Measurements from ENCODE around the gene EDEM3. TPM values are rescaled to one million over a fixed set of nuclear protein-coding genes. Genes with fewer than 3 reads are reported as not detected.
A peak's percentile ranks its signal among the peaks of the same experiment; 100 is the strongest.

The EDEM3 gene
- polyA plus RNA-seq, 3 donors = 15.5 to 21.9 (median 18.0) TPM

DNA sequence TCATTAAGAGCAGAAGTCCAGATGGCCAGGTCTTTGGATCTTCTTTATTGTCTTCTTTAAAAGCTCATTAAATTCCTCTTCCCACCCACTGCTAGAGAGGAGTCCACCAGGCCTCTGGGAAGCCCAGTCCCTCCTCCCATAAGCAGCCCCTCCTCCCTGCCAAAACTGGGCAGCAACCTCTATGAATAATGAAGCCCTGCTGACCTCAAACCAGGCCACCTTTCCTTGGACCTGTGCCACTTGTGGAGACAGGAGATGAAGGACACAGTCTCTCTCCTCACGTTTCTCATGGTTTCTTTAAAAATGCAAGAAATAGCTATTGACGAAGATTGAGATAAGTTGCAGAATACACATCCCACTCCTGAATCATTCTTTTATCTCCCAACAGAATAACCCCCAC, 112.8 kb downstream of the EDEM3 start:
- peaks cover 2 to 8% (median 4%) of the 10 kb centered on the region in 3 donors for H3K27me3 Mint-ChIP-seq (ENCODE audit: low read depth in 3 of 3)
- H3K9me3 Mint-ChIP-seq = peaks cover 0 to 8% (median 3%) of the 10 kb centered on the region in 7 donors
- Histone ChIP-seq H3K79me2 (ENCODE audit: insufficient read depth, low read length) (no peaks in the 10 kb centered on the region), H3K9ac (ENCODE audit: insufficient read depth, low read length, poor library complexity, severe bottlenecking) (no peak overlapping the region), H3K4me2 (replicated peaks; ENCODE audit: extremely low read depth, low read length, poor library complexity, severe bottlenecking) (no peak overlapping the region), H3K27ac (ENCODE audit: low read depth in 1 of 2, low read length in 2 of 2) (no peak overlapping the region), H2AFZ (ENCODE audit: insufficient read depth, low read depth, low read length, poor library complexity, severe bottlenecking) (no peak overlapping the region), H3K4me1 (ENCODE audit: control insufficient read depth in 1 of 2, insufficient read depth in 2 of 2, low read length in 2 of 2) (peaks cover 13 to 21% of the 10 kb centered on the region in 2 donors), H3K27me3 (ENCODE audit: control insufficient read depth in 2 of 2, insufficient read depth in 2 of 2, low read length in 2 of 2) (no peaks in the 10 kb centered on the region), H3K4me3 (replicated peaks in 1 of 3; ENCODE audit: low read depth in 2 of 3, low read length in 3 of 3) (no peak overlapping the region), H4K20me1 (ENCODE audit: insufficient read depth, low read length) (no peaks in the 10 kb centered on the region), H3K36me3 (replicated peaks in 1 of 2; ENCODE audit: control insufficient read depth in 1 of 2, insufficient read depth in 2 of 2, low read length in 2 of 2) (no peaks in the 10 kb centered on the region), H3K9me3 (replicated peaks in 1 of 2; ENCODE audit: control insufficient read depth in 1 of 2, insufficient read depth in 1 of 2, low read length in 2 of 2) (no peaks in the 10 kb centered on the region)
- H3K4me3 Mint-ChIP-seq = no peak overlapping the region
- 100% methylated on average over 1 of the region's 2 CpGs for WGBS (ENCODE audit: insufficient coverage)
- TF ChIP-seq, protein P1, sequence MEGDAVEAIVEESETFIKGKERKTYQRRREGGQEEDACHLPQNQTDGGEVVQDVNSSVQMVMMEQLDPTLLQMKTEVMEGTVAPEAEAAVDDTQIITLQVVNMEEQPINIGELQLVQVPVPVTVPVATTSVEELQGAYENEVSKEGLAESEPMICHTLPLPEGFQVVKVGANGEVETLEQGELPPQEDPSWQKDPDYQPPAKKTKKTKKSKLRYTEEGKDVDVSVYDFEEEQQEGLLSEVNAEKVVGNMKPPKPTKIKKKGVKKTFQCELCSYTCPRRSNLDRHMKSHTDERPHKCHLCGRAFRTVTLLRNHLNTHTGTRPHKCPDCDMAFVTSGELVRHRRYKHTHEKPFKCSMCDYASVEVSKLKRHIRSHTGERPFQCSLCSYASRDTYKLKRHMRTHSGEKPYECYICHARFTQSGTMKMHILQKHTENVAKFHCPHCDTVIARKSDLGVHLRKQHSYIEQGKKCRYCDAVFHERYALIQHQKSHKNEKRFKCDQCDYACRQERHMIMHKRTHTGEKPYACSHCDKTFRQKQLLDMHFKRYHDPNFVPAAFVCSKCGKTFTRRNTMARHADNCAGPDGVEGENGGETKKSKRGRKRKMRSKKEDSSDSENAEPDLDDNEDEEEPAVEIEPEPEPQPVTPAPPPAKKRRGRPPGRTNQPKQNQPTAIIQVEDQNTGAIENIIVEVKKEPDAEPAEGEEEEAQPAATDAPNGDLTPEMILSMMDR (IDR thresholded peaks at IDR 0.05) = no peak
- no peaks in the 10 kb centered on the region for H3K36me3 Mint-ChIP-seq
- intact Hi-C loops (cut with micrococcal nuclease) = no loop called here
- DNase-seq = no peak
- H3K4me1 Mint-ChIP-seq = peaks cover 39% of the 10 kb centered on the region
- H3K27ac Mint-ChIP-seq = peak overlapping the region in 1 of 7 donors; percentile 15

DNA sequence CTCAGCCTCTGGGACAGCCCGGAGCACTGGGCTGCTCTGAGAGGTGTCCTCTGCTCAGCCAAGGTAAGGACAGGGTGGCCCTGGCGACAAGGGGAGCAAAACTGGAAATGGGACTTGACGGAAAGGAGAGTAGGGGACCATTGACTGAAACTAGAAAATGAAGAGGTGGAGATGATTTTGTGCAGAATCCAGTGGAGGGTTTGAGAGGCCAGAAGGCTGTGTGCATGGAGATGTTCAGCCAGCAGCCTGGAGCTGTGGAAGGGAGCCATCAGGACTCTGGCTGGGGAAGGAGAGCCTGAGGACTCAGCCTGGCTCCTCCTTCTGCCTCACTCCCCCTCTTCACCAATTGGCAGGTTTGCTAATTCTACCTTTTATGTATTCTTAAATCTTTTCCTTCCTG, 114.2 kb downstream of the EDEM3 start:
- H3K36me3 Mint-ChIP-seq = no peaks in the 10 kb centered on the region
- H3K4me1 Mint-ChIP-seq = peaks cover 42% of the 10 kb centered on the region
- Histone ChIP-seq H2AFZ (ENCODE audit: insufficient read depth, low read depth, low read length, poor library complexity, severe bottlenecking) (no peak overlapping the region), H3K27me3 (ENCODE audit: control insufficient read depth in 2 of 2, insufficient read depth in 2 of 2, low read length in 2 of 2) (no peaks in the 10 kb centered on the region), H3K4me1 (ENCODE audit: control insufficient read depth in 1 of 2, insufficient read depth in 2 of 2, low read length in 2 of 2) (peaks cover 13 to 21% of the 10 kb centered on the region in 2 donors), H3K9ac (ENCODE audit: insufficient read depth, low read length, poor library complexity, severe bottlenecking) (no peak overlapping the region), H3K9me3 (replicated peaks in 1 of 2; ENCODE audit: control insufficient read depth in 1 of 2, insufficient read depth in 1 of 2, low read length in 2 of 2) (peaks cover 0 to 4% of the 10 kb centered on the region in 2 donors), H3K4me2 (replicated peaks; ENCODE audit: extremely low read depth, low read length, poor library complexity, severe bottlenecking) (no peak overlapping the region), H4K20me1 (ENCODE audit: insufficient read depth, low read length) (no peaks in the 10 kb centered on the region), H3K4me3 (replicated peaks in 1 of 3; ENCODE audit: low read depth in 2 of 3, low read length in 3 of 3) (no peak overlapping the region), H3K36me3 (replicated peaks in 1 of 2; ENCODE audit: control insufficient read depth in 1 of 2, insufficient read depth in 2 of 2, low read length in 2 of 2) (no peaks in the 10 kb centered on the region), H3K79me2 (ENCODE audit: insufficient read depth, low read length) (no peaks in the 10 kb centered on the region), H3K27ac (ENCODE audit: low read depth in 1 of 2, low read length in 2 of 2) (no peak overlapping the region)
- intact Hi-C loops (cut with micrococcal nuclease) = no loop called here
- H3K9me3 Mint-ChIP-seq = peaks cover 0 to 9% (median 3%) of the 10 kb centered on the region in 7 donors
- H3K27me3 Mint-ChIP-seq (ENCODE audit: low read depth in 3 of 3) = peaks cover 2 to 8% (median 4%) of the 10 kb centered on the region in 3 donors
- WGBS (ENCODE audit: insufficient coverage) = 88% methylated on average over 3 of the region's 3 CpGs
- H3K4me3 Mint-ChIP-seq = no peak overlapping the region
- peak overlapping the region in 1 of 7 donors; percentile 23 for H3K27ac Mint-ChIP-seq
- no peak for DNase-seq
- TF ChIP-seq, protein P1 (IDR thresholded peaks at IDR 0.05) = no peak

Other genes starting within 250 kb of the EDEM3 start
- gene NIBAN1, start 219.7 kb upstream of the EDEM3 start, polyA plus RNA-seq = 10 to 100 TPM; 10.2 to 24.6 (median 12.4) TPM